Esophagus squamous epithelium (tissue), 5 donors: ENCODE results near the gene GGA1. TPM values are rescaled to one million over a fixed set of nuclear protein-coding genes. Genes with fewer than 3 reads are reported as not detected.

ENCODE experiments used
- DNase-seq: peaks from one replicate; lab custom pipeline; 2025; lab: John Stamatoyannopoulos, UW
- H3K27ac ChIP-seq, 4 donors: fragments of 200-600 bp; sonication (generic); one replicate each; pipeline ENCODE4 v1.5.1; 2016 to 2019; ENCODE audit warnings: mild to moderate bottlenecking in 1 of 4
- H3K27me3 ChIP-seq, 4 donors: fragments of 200-600 bp; sonication (generic); 1 replicate in 3 of 4; 2 replicates in 1 of 4; pipeline versions ENCODE4 v1.5.1 to v1.6.0; 2017 to 2021; ENCODE audit warnings: antibody characterized with exemption in 1 of 4
- H3K36me3 ChIP-seq, 3 donors: fragments of 200-600 bp; sonication (generic); one replicate each; pipeline ENCODE4 v1.5.1; 2016 to 2019
- H3K4me1 ChIP-seq, 3 donors: fragments of 200-600 bp; sonication (generic); one replicate each; pipeline ENCODE4 v1.5.1; 2017 to 2019
- H3K4me3 ChIP-seq, 4 donors: fragments of 200-600 bp; sonication (generic); 1 replicate in 3 of 4; 2 replicates in 1 of 4; pipeline ENCODE4 v1.5.1; 2016 to 2019; ENCODE audit warnings: mild to moderate bottlenecking in 2 of 4, moderate library complexity in 1 of 4
- H3K9me3 ChIP-seq, 3 donors: fragments of 200-600 bp; sonication (generic); one replicate each; pipeline ENCODE4 v1.5.1; 2016 to 2019
- POLR2A ChIP-seq, 4 donors: fragments of 450-650 bp; IDR thresholded peaks; one replicate each; pipeline ENCODE4 v1.6.1; 2017; ENCODE audit warnings: antibody characterized with exemption in 4 of 4, mild to moderate bottlenecking in 4 of 4, moderate library complexity in 3 of 4
- WGBS, 2 donors: methylation state at CpG; one replicate each; pipeline ENCODE4 v1.1.5; 2018; 5-methylcytosine and 5-hydroxymethylcytosine counted together
- intact Hi-C: fragments of 100-400 bp; cut with DNase I; formaldehyde crosslinking; loops from one replicate; pipeline ENCODE4 v1.15.0; 2022
- total RNA-seq, 4 donors: library from RNA; depleted of rRNA; stranded (reverse); fragments of >200 nt; gene quantifications; one replicate each; pipeline ENCODE4 v1.1.0, GENCODE V29; 2016
- TF ChIP-seq, protein P1 (sequence below), 6 experiments: fragments of 450-650 bp in 4 of 6; fragments of 200-600 bp in 2 of 6; sonication (generic) in 2 of 6; IDR thresholded peaks; one replicate each; pipeline ENCODE4 v1.5.1; 2016 to 2019; ENCODE audit warnings: antibody characterized with exemption in 6 of 6, mild to moderate bottlenecking in 4 of 6, moderate library complexity in 4 of 6
- donor health status: DM: yes; HTN: yes; CAD: no.

GGA1 gene
- total RNA-seq, 4 donors from 2014 or later, result 32.2 to 54.3 (median 39.5) TPM

DNA sequence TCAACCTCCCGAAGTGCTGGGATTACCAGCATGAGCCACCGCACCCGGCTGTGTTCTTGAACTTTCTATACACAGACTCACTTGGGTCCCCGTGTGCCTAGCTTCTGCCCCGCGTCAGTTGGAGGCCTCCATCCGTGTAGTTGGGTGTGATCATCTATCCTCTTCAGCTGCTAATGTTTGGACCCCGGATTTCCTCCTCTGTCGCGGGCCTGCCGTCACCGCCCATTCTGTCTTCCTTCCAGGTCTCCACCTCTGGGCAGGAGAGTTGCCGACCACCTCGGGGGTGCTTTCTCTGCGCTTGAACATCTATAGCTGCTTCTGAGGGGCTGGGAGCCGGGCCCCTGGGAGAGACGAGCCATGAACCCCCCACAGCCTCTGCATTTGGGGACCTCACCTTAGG, 42.8 kb upstream of the GGA1 start:
- Histone ChIP-seq H3K27me3 (peaks cover 0 to 11% (median 0%) of the 10 kb centered on the region in 4 donors), H3K4me1 (peaks cover 73 to 99% (median 83%) of the 10 kb centered on the region in 3 donors), H3K27ac (peak overlapping the region; percentile 52 to 99 (median 74)), H3K9me3 (no peaks in the 10 kb centered on the region), H3K4me3 (no peak overlapping the region), H3K36me3 (peaks cover 22 to 38% (median 23%) of the 10 kb centered on the region in 3 donors)
- WGBS, 2 donors, result 35 to 50% methylated on average over 8 to 14 of the region's 17 CpGs
- intact Hi-C loops, result no loop called here
- no peak for DNase-seq
- TF ChIP-seq, protein P1, sequence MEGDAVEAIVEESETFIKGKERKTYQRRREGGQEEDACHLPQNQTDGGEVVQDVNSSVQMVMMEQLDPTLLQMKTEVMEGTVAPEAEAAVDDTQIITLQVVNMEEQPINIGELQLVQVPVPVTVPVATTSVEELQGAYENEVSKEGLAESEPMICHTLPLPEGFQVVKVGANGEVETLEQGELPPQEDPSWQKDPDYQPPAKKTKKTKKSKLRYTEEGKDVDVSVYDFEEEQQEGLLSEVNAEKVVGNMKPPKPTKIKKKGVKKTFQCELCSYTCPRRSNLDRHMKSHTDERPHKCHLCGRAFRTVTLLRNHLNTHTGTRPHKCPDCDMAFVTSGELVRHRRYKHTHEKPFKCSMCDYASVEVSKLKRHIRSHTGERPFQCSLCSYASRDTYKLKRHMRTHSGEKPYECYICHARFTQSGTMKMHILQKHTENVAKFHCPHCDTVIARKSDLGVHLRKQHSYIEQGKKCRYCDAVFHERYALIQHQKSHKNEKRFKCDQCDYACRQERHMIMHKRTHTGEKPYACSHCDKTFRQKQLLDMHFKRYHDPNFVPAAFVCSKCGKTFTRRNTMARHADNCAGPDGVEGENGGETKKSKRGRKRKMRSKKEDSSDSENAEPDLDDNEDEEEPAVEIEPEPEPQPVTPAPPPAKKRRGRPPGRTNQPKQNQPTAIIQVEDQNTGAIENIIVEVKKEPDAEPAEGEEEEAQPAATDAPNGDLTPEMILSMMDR (IDR thresholded peaks at IDR 0.05), result no peak
- no peak for TF ChIP-seq POLR2A (IDR thresholded peaks at IDR 0.05)

DNA sequence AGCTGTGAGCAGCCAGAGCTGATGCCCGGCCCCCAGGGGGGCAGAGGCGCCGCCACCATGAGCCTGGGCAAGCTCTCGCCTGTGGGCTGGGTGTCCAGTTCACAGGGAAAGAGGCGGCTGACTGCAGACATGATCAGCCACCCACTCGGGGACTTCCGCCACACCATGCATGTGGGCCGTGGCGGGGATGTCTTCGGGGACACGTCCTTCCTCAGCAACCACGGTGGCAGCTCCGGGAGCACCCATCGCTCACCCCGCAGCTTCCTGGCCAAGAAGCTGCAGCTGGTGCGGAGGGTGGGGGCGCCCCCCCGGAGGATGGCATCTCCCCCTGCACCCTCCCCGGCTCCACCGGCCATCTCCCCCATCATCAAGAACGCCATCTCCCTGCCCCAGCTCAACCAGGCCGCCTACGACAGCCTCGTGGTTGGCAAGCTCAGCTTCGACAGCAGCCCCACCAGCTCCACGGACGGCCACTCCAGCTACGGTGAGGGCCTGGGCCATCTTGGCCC, 42.3 kb upstream of the GGA1 start:
- Histone ChIP-seq H3K4me1 (peaks cover 70 to 93% (median 79%) of the 10 kb centered on the region in 3 donors), H3K36me3 (peaks cover 22 to 38% (median 23%) of the 10 kb centered on the region in 3 donors), H3K9me3 (no peaks in the 10 kb centered on the region), H3K27ac (peak overlapping the region; percentile 52 to 99 (median 74)), H3K4me3 (peak overlapping the region in 1 of 4 donors; percentile 13), H3K27me3 (peaks cover 0 to 7% (median 0%) of the 10 kb centered on the region in 4 donors)
- no peak for TF ChIP-seq POLR2A (IDR thresholded peaks at IDR 0.05)
- TF ChIP-seq, protein P1 (IDR thresholded peaks at IDR 0.05), result no peak
- no peak for DNase-seq
- WGBS, 2 donors, result 44 to 60% methylated on average over 2 to 5 of the region's 28 CpGs
- intact Hi-C loops, result no loop called here

DNA sequence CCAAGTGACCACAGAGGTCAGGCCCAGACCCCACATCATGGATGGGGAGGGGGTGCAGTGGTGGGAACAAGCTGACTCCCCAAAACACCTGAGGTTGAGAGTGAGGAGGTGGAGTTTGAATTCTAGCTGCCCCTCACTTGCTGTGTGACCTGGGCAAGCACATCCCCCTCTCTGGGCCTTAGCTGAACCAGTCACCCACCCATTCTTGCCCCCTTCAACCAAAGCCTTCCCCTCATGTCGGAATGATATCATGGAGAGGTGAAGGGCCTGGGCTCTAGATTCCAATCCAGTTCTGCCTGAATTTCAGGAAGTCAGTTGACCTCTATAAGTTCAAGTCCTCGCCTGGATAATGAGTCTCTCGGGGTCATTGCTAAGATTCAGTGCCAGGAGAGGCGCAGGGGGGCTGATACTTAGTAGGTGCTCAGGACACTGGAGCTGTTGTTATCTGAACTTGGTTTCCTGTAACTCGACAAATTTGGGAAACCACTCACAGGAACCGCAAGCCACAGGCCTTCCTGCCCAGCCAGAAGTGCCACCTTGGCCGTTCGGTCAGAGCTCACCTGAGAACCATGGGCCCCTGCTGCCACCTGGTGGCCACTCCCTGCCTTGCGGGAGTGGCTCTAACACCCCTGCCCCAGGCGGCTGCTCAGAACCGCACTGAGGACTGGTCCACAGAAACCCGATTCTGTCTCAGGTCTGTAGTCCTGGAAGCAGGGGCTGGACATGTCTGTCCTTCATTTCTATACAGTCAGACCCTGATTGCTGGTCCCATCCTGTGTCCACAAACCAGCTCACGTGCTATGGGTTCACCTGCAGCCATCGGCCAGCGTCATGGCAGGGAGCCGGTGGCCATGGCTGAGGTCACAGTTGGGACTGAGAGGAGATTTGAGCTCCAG, 41.5 kb upstream of the GGA1 start:
- Histone ChIP-seq H3K4me1 (peaks cover 62 to 85% (median 71%) of the 10 kb centered on the region in 3 donors), H3K9me3 (no peaks in the 10 kb centered on the region), H3K4me3 (peak overlapping the region in 1 of 4 donors; percentile 13), H3K27me3 (no peaks in the 10 kb centered on the region), H3K27ac (peak overlapping the region; percentile 52 to 99 (median 74)), H3K36me3 (peaks cover 22 to 38% (median 23%) of the 10 kb centered on the region in 3 donors)
- 34 to 38% methylated on average over 3 to 16 of the region's 16 CpGs for WGBS, 2 donors
- TF ChIP-seq POLR2A (IDR thresholded peaks at IDR 0.05), result no peak
- TF ChIP-seq, protein P1 (IDR thresholded peaks at IDR 0.05), result peak; percentile 90 to 99 (median 98)
- DNase-seq, result no peak
- intact Hi-C loops, result no loop called here

DNA sequence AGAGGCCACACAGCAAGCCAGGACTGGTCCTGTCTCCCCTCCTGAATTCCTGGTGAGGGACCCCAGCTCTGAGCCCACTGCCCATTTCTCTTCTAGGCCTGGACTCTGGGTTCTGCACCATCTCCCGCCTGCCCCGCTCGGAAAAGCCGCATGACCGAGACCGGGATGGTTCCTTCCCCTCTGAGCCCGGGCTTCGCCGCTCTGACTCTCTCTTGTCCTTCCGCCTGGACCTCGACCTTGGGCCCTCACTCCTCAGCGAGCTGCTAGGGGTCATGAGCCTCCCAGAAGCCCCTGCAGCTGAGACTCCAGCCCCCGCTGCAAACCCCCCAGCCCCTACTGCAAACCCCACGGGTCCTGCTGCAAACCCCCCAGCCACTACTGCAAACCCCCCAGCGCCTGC, 40.6 kb upstream of the GGA1 start:
- H3K4me3 ChIP-seq, result no peak overlapping the region
- peak overlapping the region in 2 of 4 donors; percentile 83 to 99 for H3K27ac ChIP-seq
- peaks cover 53 to 77% (median 62%) of the 10 kb centered on the region in 3 donors for H3K4me1 ChIP-seq
- peaks cover 22 to 38% (median 23%) of the 10 kb centered on the region in 3 donors for H3K36me3 ChIP-seq
- no peak for TF ChIP-seq POLR2A (IDR thresholded peaks at IDR 0.05)
- TF ChIP-seq, protein P1 (IDR thresholded peaks at IDR 0.05), result no peak
- 87 to 94% methylated on average over 11 to 12 of the region's 15 CpGs for WGBS, 2 donors
- no peak for DNase-seq
- H3K9me3 ChIP-seq, result no peaks in the 10 kb centered on the region
- intact Hi-C loops, result no loop called here
- H3K27me3 ChIP-seq, result no peaks in the 10 kb centered on the region
